ENCODE results near the gene CDK2.

The CDK2 gene

DNA sequence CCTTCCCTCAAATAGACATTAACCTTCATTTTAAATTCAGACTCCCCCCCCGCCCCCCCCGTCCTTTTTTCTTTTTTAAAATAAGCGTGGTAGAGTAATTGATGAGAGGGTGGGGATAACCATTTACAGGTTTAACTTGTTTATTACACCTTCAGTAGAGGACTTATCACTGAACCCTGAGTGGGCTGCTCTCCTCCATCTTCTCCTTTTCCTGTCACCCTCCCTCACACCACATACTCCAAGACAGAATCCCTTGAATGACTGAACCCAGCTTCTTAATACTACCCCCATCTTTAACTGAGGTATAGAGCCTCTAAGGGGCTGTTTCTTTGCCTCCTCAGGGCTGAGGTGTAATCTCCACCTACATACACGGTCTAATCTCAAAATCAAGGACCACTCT lies 50.6 kb downstream of the CDK2 start:
- no peak for DNase-seq

DNA sequence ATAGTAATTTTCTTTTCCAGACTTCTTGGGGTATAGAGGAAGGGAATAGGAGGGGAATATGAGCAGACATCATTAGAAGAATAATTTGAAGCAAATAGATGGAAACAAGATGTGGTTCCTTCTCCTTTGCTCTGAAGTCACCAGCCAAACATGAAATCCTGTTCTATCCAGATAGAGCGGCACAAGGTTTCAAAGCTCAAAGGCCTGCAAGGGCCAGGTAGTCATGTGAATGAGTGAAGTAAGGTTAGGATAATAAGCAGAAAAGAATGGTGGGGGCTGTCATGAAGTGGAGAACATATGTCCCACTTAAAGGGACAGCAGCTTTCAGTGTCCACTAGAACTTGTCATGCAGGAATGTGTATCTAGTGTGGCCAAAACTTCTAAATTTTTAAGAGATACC lies 51.7 kb downstream of the CDK2 start:
- DNase-seq, result no peak

DNA sequence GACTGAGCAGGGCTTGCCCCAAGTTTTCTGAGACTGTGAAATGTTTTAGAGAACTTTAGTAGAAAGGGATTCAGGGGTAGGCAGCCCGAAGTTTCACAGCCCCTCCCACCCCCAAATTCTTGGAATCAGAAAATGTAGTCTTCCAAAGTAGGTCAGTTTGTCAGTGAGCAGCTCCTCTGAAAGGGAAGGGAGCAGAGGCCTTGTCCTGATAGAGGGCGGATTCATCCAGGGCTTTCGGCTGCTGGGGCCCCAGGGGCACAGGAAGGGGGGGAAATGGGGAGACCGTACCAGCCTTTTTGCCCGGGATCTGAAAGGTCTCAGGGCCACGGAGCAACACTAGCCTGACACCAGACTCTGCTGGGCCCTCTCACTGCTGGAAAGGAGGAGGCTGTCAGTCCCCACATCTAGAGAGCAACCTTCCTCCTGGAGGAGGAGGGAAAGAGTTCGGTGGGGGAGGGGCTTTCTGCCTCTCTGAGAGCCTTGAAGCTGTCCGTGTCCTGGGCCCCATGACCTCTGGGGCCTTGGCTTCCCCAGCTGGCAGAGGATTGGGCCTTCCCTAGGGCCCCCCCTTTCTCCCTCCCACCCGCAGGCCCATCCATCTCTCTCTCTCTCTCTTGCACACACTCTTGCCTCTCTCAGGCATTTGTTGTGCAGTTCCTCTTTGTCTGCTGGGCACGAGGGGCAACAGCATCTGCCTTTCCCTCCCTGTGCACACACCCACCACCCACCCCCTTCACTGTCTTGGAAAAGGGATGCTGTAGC lies 54.0 kb downstream of the CDK2 start, which contains the start of gene IKZF4:
TSS of gene IKZF4 (plus strand) at position 621 of the 762 bp plus-strand sequence. CDS start 451 bp downstream, outside the sequence.
- peak; percentile 36 to 46 (median 37) for DNase-seq

DNA sequence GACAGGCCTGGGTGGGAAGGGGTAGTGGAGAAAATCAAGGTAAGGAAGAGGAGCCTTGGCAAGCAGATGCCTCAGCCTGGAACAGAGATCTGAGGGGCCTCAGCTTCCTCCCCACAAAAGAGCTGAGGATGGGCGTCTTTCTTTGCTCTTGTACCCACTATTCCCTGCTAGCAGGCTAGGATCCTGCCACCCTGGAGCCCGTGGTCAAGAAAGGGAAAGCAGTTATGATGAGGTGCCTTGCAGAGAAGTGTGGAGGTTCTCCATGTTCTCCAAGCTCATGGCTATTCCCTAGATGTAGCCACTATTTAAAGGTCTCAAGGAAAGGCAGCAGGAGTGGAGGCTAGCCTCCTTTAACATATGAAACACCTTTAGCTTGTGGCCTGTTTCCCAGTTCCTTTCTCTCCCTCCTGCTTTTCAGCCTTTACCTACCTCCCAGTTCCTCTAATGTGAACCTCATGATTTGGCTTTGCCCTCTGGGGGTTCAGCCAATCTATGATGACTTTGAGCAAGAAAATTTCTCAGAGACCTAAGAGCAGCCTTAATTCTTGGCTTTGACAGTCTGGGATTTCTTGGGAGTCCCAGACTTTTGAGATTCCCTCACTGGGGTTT lies 55.4 kb downstream of the CDK2 start:
- peak; percentile 46 to 49 (median 48) for DNase-seq
